ENCODE data around the gene SAMD9L.

DNA sequence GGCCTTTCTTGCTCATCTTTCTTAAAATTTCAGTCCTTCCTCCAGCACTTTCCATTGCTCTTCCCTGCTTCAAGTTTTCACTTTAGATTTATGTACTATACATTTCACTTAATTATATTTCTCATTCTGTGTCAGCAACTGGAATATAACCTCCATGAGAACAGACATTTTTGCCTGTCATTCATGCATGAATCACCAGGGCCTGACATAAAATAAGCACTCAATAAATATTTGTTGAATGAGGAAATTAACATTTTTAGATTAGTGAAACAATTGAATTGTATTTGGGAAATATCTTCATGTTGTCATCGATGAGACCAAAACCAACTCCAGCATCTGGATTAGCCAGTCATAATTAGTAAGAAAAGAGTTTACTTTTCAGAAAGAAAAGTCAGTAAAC is 6.1 kb downstream of the SAMD9L start:
- no peak for TF ChIP-seq MAFK (IDR thresholded peaks at IDR 0.05; ENCODE audit: low read depth, low read length)
- TF ChIP-seq POLR2A (IDR thresholded peaks at IDR 0.05; ENCODE audit: low read depth, low read length) = no peak
- TF ChIP-seq, protein P1, sequence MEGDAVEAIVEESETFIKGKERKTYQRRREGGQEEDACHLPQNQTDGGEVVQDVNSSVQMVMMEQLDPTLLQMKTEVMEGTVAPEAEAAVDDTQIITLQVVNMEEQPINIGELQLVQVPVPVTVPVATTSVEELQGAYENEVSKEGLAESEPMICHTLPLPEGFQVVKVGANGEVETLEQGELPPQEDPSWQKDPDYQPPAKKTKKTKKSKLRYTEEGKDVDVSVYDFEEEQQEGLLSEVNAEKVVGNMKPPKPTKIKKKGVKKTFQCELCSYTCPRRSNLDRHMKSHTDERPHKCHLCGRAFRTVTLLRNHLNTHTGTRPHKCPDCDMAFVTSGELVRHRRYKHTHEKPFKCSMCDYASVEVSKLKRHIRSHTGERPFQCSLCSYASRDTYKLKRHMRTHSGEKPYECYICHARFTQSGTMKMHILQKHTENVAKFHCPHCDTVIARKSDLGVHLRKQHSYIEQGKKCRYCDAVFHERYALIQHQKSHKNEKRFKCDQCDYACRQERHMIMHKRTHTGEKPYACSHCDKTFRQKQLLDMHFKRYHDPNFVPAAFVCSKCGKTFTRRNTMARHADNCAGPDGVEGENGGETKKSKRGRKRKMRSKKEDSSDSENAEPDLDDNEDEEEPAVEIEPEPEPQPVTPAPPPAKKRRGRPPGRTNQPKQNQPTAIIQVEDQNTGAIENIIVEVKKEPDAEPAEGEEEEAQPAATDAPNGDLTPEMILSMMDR (conservative IDR thresholded peaks at IDR 0.05; ENCODE audit: low read depth, low read length) = no peak
- no peak for TF ChIP-seq USF2 (IDR thresholded peaks at IDR 0.05; ENCODE audit: low read depth, low read length)

All from IMR-90 (cell line).